ENCODE results near the gene DUSP5. TPM values are rescaled to one million over a fixed set of nuclear protein-coding genes. Genes with fewer than 3 reads are reported as not detected.

DUSP5 gene
- total and polyA plus RNA-seq, 4 donors = 2.0 to 8.9 (median 8.0) TPM

GRCh38 chr10:110529596-110530011 lies 31.9 kb downstream of the DUSP5 start:
- Histone ChIP-seq H3K9me3 (ENCODE audit: control insufficient read depth in 4 of 4, low read length in 3 of 4) (no peaks in the 10 kb centered on the region), H3K4me1 (ENCODE audit: control insufficient read depth in 4 of 4, insufficient read depth in 4 of 4, low read length in 3 of 4) (peaks cover 0 to 3% (median 0%) of the 10 kb centered on the region in 4 donors), H3K36me3 (ENCODE audit: control insufficient read depth in 4 of 4, insufficient read depth in 3 of 4, low read depth in 1 of 4, low read length in 3 of 4) (no peaks in the 10 kb centered on the region), H3K27me3 (ENCODE audit: control insufficient read depth in 4 of 4, insufficient read depth in 4 of 4, low read length in 3 of 4) (no peaks in the 10 kb centered on the region), H3K9ac (ENCODE audit: low read depth in 1 of 2, low read length in 2 of 2) (no peak overlapping the region), H3K27ac (ENCODE audit: low read depth in 1 of 2, low read length in 2 of 2) (no peak overlapping the region), H3K4me3 (ENCODE audit: low read depth in 1 of 3, low read length in 3 of 3) (no peak overlapping the region)
- no peak for DNase-seq (ENCODE audit: low spot score)
- TF ChIP-seq ZBTB33 (IDR thresholded peaks at IDR 0.05) (no peak), ATF3 (IDR thresholded peaks at IDR 0.05) (no peak), SP1 (IDR thresholded peaks at IDR 0.05) (no peak), MAX (IDR thresholded peaks at IDR 0.05) (no peak), RXRA (IDR thresholded peaks at IDR 0.05) (no peak), EGR1 (IDR thresholded peaks at IDR 0.05; ENCODE audit: low read depth in 2 of 2) (no peak), TAF1 (conservative IDR thresholded peaks at IDR 0.05) (no peak), RAD21 (IDR thresholded peaks at IDR 0.05) (no peak), JUND (IDR thresholded peaks at IDR 0.05) (no peak), REST (IDR thresholded peaks at IDR 0.05) (no peak), HNF4G (IDR thresholded peaks at IDR 0.05) (no peak), CTCF (IDR thresholded peaks at IDR 0.05; ENCODE audit: low read depth, low read length, missing input control) (no peak), FOXA2 (IDR thresholded peaks at IDR 0.05) (no peak), FOXA1 (IDR thresholded peaks at IDR 0.05) (no peak), NR2F2 (IDR thresholded peaks at IDR 0.05) (no peak), HNF4A (conservative IDR thresholded peaks at IDR 0.05) (no peak), GABPA (IDR thresholded peaks at IDR 0.05 in 1 of 2, conservative IDR thresholded peaks at IDR 0.05 in 1 of 2) (no peak), YY1 (IDR thresholded peaks at IDR 0.05) (no peak)
- 65% methylated on average over 6 of the region's 6 CpGs for WGBS

Data from liver (tissue), 9 donors.